ENCODE data around the gene MYOF. TPM values are rescaled to one million over a fixed set of nuclear protein-coding genes. Genes with fewer than 3 reads are reported as not detected.

The MYOF gene
- total and polyA plus RNA-seq, 2 of the 8 experiments (the other 6 are each of a cell fraction or from before 2014, with no cell fraction given), result 0.98 to 2.3 TPM

DNA sequence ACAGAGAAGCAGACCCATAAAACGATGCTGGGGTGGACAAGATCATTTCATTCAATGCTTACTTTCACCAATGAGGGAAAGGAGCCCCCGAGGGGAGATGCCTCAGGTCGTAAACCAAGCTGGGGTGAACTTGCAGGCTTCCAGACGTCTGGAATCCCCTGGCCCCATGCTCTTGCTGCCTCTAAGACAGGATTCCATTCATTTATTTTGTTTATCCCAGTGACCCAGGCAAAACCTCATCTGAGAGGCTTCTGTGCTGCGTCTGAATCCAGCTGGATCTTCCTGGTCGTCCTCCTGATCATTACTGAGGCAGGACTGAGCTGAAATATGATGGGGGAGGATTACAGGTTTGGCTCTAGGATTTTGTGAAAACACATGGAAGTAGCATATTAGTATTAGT is 182.9 kb downstream of the MYOF start:
- Histone ChIP-seq H2BK12ac (ENCODE audit: low read depth, low read length) (no peak overlapping the region), H3K4ac (replicated peaks; ENCODE audit: insufficient read length, low read depth, low read length) (no peak overlapping the region), H2AK5ac (ENCODE audit: low read depth, low read length) (no peak overlapping the region), H3K14ac (ENCODE audit: insufficient read length) (no peak overlapping the region), H4K8ac (ENCODE audit: extremely low read depth, insufficient read depth, low read length) (no peak overlapping the region), H2BK120ac (replicated peaks; ENCODE audit: low read depth, low read length) (no peak overlapping the region), H3K27ac (ENCODE audit: low read depth, low read length) (no peak overlapping the region), H3K4me2 (ENCODE audit: insufficient read depth in 1 of 2, low read depth in 2 of 2, low read length in 2 of 2) (no peak overlapping the region), H3K79me2 (ENCODE audit: control insufficient read depth in 1 of 2, insufficient read depth in 2 of 2, low read length in 2 of 2) (no peaks in the 10 kb centered on the region), H2BK15ac (ENCODE audit: low read length) (no peak overlapping the region), H3K23ac (ENCODE audit: insufficient read length) (no peak overlapping the region), H3K27me3 (replicated peaks in 1 of 4; ENCODE audit: control insufficient read depth in 3 of 4, extremely low read depth in 1 of 4, insufficient read depth in 3 of 4, low read length in 3 of 4) (no peaks in the 10 kb centered on the region), H3K4me1 (replicated peaks in 1 of 4; ENCODE audit: control insufficient read depth in 3 of 4, insufficient read depth in 4 of 4, low read length in 3 of 4) (peaks cover 0 to 11% (median 0%) of the 10 kb centered on the region in 4 experiments; a peak in 2 of 7 replicates), H3K36me3 (ENCODE audit: control insufficient read depth in 2 of 4, insufficient read depth in 4 of 4, low read length in 3 of 4) (no peaks in the 10 kb centered on the region), H3K9me3 (ENCODE audit: insufficient read depth in 2 of 2, low read depth in 1 of 2, low read length in 1 of 2) (no peaks in the 10 kb centered on the region), H3K79me1 (ENCODE audit: low read depth, low read length) (no peaks in the 10 kb centered on the region), H3K9ac (replicated peaks in 1 of 4; ENCODE audit: extremely low read depth in 1 of 4, low read depth in 3 of 4, low read length in 3 of 4) (no peak overlapping the region), H3K18ac (ENCODE audit: extremely low read depth, low read length) (no peak overlapping the region), H4K91ac (replicated peaks; ENCODE audit: insufficient read length, low read length) (no peak overlapping the region), H2BK20ac (ENCODE audit: low read length) (no peak overlapping the region), H3K23me2 (ENCODE audit: low read depth, low read length) (no peaks in the 10 kb centered on the region), H4K20me1 (replicated peaks in 1 of 2; ENCODE audit: control insufficient read depth in 1 of 2, insufficient read depth in 2 of 2, low read length in 2 of 2) (no peaks in the 10 kb centered on the region), H3K56ac (replicated peaks; ENCODE audit: insufficient read length, low read depth, low read length) (no peak overlapping the region), H2AFZ (ENCODE audit: low read length) (no peak overlapping the region), H4K5ac (ENCODE audit: insufficient read length, low read depth, low read length) (no peak overlapping the region), H2BK5ac (ENCODE audit: low read depth, low read length) (no peak overlapping the region), H3K4me3 (ENCODE audit: extremely low read depth in 1 of 4, insufficient read depth in 2 of 4, low read depth in 3 of 4, low read length in 4 of 4) (no peak overlapping the region)
- ChIA-PET CTCF (ENCODE audit: partially characterized antibody) (interaction anchor here (1.4 to 2.4 kb wide), 2 partner anchors 187 to 219 kb away, joined by 3 to 8 read pairs; no protein-coding TSS in a partner anchor), POLR2A (ENCODE audit: partially characterized antibody) (interaction anchor here (1.4 kb wide), 1 partner anchor 8 kb away, joined by 4 read pairs; no protein-coding TSS in a partner anchor)
- no peak for DNase-seq (ENCODE audit: low read depth in 1 of 2, low spot score in 2 of 2)
- TF ChIP-seq TAF7 (optimal IDR thresholded peaks at IDR 0.05; ENCODE audit: borderline replicate concordance, low read depth, low read length) (no peak), NRF1 (IDR thresholded peaks at IDR 0.05; ENCODE audit: low read depth, low read length) (no peak), TEAD4 (IDR thresholded peaks at IDR 0.05; ENCODE audit: low read depth, low read length) (no peak), ZNF274 (IDR thresholded peaks at IDR 0.05; ENCODE audit: borderline replicate concordance, extremely low read depth, low read length) (no peak), MAFK (IDR thresholded peaks at IDR 0.05; ENCODE audit: low read depth, low read length) (no peak), JUND (IDR thresholded peaks at IDR 0.05; ENCODE audit: low read length) (no peak), TAF1 (IDR thresholded peaks at IDR 0.05; ENCODE audit: low read depth, low read length) (no peak), BACH1 (IDR thresholded peaks at IDR 0.05; ENCODE audit: low read length) (no peak), TBP (IDR thresholded peaks at IDR 0.05; ENCODE audit: low read depth, low read length) (no peak), SAP30 (IDR thresholded peaks at IDR 0.05; ENCODE audit: insufficient read depth, insufficient replicate concordance, low read length) (no peak)
- no peak for FAIRE-seq
- WGBS, 2 experiments (ENCODE audit: extremely low coverage in 1 of 2, insufficient coverage in 1 of 2, insufficient read length in 1 of 2, insufficient replicate concordance in 2 of 2, low coverage in 1 of 2, low lambda C conversion rate in 2 of 2, missing lambda C conversion rate in 1 of 2), result 77% methylated on average over 6 of the region's 6 CpGs; no CpG with 5 or more reads in 1 of the 2 experiments
